Right forelimb (tissue), 1 donor: Measurements from ENCODE around the gene TSTD2.

Experiments
- DNase-seq: peaks from one replicate; pipeline ENCODE4 v3.0.0-alpha.2; 2018

The TSTD2 gene

GRCh38 chr9:97632985-97633858 is at the start of gene TSTD2, which contains the start of gene NCBP1:
Gene TSTD2, minus strand, starts transcription at chr9:97633368. Its CDS starts 5,806 bp downstream, at chr9:97627562.
Gene NCBP1, plus strand, starts transcription at chr9:97633821. Its CDS starts 61 bp downstream, at chr9:97633882.
- peak; percentile 98 for DNase-seq

- no peak for DNase-seq
Observed at GRCh38 chr9:97682242-97682641, 49.1 kb upstream of the TSTD2 start.

DNA sequence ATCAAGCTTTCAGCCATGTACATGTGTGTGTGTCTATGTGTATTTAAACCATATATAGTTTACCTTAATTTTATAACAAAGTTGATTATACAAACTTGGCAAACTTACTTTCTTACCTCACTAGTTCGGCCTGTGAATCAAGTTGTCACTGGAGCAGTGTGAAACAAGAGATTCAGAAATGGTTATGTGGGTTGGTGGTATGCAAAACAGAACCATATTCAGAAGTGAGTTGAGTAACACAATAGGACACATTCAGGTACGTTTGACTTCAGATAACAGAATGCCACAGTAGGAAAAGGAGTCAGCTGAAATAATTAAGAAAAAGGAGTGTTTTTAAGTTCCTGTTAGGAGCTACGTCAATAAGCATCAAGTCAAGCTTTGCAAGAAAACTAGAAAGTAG is 42.5 kb upstream of the TSTD2 start:
- no peak for DNase-seq

DNA sequence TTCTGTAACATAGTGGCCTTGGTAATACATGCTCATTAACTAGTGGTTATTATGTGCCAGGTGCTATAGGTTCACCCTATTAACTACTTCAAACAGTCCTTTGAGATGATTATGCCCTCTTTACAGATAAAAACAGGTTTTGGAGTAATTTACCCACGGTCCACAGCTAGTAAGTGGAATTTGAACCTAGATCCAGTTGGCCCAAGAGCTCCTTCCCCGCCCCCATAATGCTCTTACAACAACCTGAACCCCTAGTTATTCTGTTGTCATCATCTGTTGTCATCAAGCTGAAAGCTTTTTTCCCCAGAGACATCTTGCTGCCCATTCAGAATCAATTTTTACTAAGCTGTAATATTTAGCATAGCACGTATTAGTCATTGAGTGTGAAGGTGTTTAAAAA is 40.8 kb upstream of the TSTD2 start:
- DNase-seq: no peak

DNA sequence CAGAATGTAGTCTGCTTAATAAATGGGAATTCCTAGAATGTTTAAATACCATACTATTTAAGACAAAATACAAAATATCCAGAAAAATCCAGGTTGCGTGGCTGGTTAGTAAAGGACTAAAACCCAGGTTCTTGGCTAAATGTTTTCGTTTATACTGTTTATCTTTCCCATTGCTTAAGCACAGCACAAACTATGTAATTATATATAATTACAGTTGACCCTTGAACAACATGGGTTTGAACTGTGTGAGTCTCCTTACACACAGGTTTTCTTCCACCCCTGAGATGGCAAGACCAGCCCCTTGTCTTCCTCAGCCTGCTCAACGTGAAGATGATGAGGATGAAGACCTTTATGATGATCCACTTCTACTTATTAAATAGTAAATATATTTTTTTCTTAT is 39.2 kb upstream of the TSTD2 start:
- no peak for DNase-seq

DNA sequence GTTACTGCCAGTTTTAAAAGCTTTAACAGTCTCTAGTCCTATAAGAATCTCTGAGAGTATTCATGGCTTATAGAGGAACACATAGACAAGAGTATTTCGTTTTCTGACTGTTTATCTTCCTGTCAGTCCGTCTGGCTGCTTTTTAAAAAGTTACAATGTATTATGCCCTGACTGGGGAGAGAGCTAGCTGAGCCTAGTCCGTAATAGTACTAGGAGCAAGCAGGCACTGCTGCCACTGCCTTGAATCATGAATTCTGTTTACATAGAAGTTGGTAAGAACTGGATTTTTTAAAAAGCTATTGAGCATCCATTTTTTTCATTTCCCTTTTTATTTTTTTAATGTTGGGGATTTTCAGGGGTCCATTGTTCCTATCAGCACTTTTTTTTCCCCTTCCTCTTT is 37.4 kb upstream of the TSTD2 start:
- no peak for DNase-seq

- no peak for DNase-seq
Observed at GRCh38 chr9:97668485-97668884, 35.3 kb upstream of the TSTD2 start.

DNA sequence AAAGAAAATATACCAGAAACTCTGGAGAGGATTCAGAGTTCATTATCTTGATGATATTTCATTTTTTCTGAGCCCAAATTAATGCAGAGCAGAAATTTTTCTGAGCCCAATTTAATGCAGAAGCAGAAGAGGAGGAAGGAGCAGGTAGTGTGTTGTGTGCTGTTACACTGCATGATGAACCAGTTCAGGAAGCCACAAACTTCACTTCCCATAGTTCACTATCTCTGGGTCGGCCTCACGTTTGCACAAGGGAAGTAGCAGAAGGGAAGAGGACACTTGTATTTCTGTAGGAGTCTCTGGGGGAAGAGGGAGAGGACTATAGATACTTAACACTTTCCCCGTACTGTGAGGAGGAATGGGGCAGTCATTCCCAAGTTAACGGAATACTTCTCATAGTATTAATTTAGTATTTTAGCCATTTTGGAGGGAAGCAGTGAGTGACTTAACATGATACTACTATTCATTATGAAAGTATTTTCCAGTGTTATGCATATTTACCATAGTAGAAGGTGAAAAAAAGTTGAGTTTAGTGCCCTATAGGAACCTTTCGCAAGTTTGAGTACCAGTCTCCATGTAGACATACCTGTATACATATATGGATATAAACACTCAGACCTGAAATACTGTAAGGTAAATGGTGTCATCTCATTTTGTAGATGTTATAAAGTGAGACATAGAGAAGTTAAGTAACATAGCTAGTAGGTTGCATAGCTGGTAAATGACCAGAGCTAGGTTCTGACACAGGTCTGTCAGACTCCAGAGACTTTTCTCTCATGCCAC is 33.9 kb upstream of the TSTD2 start:
- no peak for DNase-seq

- no peak for DNase-seq
Observed at GRCh38 chr9:97665742-97666141, 32.6 kb upstream of the TSTD2 start.

- no peak for DNase-seq
Observed at GRCh38 chr9:97660847-97661246, 27.7 kb upstream of the TSTD2 start.

- no peak for DNase-seq
Observed at GRCh38 chr9:97660340-97660739, 27.2 kb upstream of the TSTD2 start.

- DNase-seq: no peak
Observed at GRCh38 chr9:97659771-97660170, 26.6 kb upstream of the TSTD2 start.

- no peak for DNase-seq
Observed at GRCh38 chr9:97658707-97659106, 25.5 kb upstream of the TSTD2 start.

- DNase-seq: no peak
Observed at GRCh38 chr9:97651646-97652045, 18.5 kb upstream of the TSTD2 start.

GRCh38 chr9:97647996-97648395 is 14.8 kb upstream of the TSTD2 start:
- DNase-seq: no peak

DNA sequence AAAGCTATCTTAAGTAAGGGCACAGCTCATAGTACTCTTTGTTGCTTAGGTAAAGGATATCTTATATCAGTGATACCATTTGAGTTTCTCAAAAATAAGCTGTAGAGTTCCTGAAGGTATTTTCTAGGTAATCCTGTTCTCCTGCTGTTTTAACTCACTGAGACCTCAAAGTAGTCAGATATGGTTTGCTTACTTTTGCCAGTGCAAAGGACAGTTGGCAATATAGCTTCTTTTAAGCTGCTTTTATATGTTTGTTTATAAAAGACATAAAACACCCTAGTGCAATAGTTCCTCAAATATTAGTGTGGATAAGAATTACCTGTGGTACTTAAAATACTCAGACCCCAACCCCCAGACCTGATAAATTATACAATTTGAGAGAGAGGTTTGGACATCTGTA is 12.6 kb upstream of the TSTD2 start:
- no peak for DNase-seq

GRCh38 chr9:97640325-97640724 is 7.2 kb upstream of the TSTD2 start:
- DNase-seq: no peak

GRCh38 chr9:97638666-97639065 is 5.5 kb upstream of the TSTD2 start:
- DNase-seq: no peak

DNA sequence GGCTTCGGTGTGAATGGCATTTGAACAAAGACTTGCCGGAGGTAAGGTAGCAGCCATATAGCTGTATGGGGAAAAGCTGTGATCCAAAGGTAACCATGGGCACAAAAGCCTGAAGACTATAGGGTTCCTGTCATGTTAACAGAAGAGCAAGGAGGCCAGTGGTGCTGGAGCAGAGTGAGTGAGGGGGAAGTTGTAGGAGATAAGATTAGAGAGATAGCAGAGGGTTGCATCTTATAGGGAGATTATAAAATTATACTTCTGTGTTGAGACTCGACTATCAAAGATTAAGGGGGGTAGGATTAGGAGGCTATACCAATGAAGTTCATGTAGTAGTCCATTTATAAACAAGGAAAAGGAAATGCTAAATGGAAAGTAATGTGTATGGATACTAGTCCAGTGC is 3.7 kb upstream of the TSTD2 start:
- no peak for DNase-seq

GRCh38 chr9:97635026-97635425 is 1.9 kb upstream of the TSTD2 start:
- no peak for DNase-seq

GRCh38 chr9:97633859-97634490 is 807 bp upstream of the TSTD2 start:
- no peak for DNase-seq

DNA sequence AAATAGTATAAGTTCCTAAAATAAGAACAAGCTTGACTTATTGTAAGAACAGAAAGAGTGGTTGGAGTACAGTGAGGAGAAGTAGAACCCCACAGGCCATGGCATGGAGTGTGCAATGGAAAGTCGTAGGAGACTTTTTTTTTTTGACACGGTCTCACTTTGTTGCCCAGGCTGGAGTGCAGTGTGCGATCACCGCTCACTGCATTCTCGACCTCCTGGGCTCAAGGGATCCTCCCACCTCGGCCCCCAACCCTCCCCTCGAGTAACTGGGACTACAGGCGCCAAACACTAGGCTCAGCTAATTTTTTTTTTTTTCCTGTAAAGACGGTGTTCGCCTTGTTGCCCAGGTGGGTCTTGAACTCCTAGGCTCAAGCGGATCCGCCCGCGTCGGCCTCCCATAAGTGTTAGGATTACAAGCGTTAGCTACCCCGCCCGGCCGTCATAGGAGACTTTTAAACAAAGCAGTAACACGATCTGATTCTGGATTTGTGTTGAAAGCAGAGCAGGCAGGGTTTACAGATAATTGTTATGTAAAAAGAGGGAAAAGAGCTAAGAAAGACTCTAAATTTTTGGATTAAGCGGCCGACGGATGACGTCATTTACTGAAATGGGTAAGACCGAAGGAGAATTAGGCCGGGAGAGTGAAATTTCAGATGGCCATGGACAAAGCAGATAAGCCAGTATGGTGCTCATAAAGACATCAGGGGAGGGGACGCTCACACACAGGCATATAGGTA is 752 bp downstream of the TSTD2 start:
- DNase-seq: peak; percentile 75

GRCh38 chr9:97630591-97630990 is 2.6 kb downstream of the TSTD2 start:
- DNase-seq: no peak
